Peyer's patch (tissue), 4 donors: ENCODE results near the gene CACNA2D3. TPM values are rescaled to one million over a fixed set of nuclear protein-coding genes. Genes with fewer than 3 reads are reported as not detected.

Experiments
- DNase-seq, 3 donors: peaks; one replicate each; pipeline ENCODE4 v3.0.0-alpha.2; 2017 to 2019
- H3K27ac ChIP-seq, 4 donors: fragments of 200-600 bp; sonication (generic); one replicate each; pipeline ENCODE4 v1.5.1; 2016 to 2019
- H3K27me3 ChIP-seq, 2 donors: fragments of 200-600 bp; sonication (generic); one replicate each; pipeline ENCODE4 v1.5.1; 2019
- H3K36me3 ChIP-seq, 3 donors: fragments of 200-600 bp; sonication (generic); one replicate each; pipeline ENCODE4 v1.5.1; 2016 to 2019
- H3K4me1 ChIP-seq, 4 donors: fragments of 200-600 bp; sonication (generic); one replicate each; pipeline ENCODE4 v1.5.1; 2016 to 2019
- H3K4me3 ChIP-seq, 4 donors: fragments of 200-600 bp; sonication (generic); 1 replicate in 3 of 4; 2 replicates in 1 of 4; pipeline ENCODE4 v1.5.1; 2016 to 2019; ENCODE audit warnings: mild to moderate bottlenecking in 1 of 4
- H3K9me3 ChIP-seq, 4 donors: fragments of 200-600 bp; sonication (generic); one replicate each; pipeline ENCODE4 v1.5.1; 2016 to 2019; ENCODE audit warnings: mild to moderate bottlenecking in 1 of 4
- CTCF ChIP-seq, 6 experiments: fragments of 450-650 bp in 4 of 6; fragments of 200-600 bp in 2 of 6; sonication (generic) in 1 of 6; IDR thresholded peaks; one replicate each; pipeline ENCODE4 v1.5.1; 2017 to 2019; ENCODE audit warnings: antibody characterized with exemption in 6 of 6, mild to moderate bottlenecking in 3 of 6, moderate library complexity in 1 of 6
- POLR2A ChIP-seq, 2 donors: fragments of 450-650 bp; IDR thresholded peaks; one replicate each; pipeline ENCODE4 v1.5.1; 2017; ENCODE audit warnings: antibody characterized with exemption in 2 of 2, mild to moderate bottlenecking in 2 of 2, moderate library complexity in 2 of 2
- total RNA-seq, 4 donors: library from RNA; depleted of rRNA; stranded (reverse); fragments of >200 nt; gene quantifications; one replicate each; pipeline ENCODE4 v1.1.0, GENCODE V29; 2016

The CACNA2D3 gene
- total RNA-seq, 4 donors from 2014 or later: 0.27 to 5.0 TPM; not detected in 2

GRCh38 chr3:54240309-54240708, 118.0 kb downstream of the CACNA2D3 start:
- no peaks in the 10 kb centered on the region for H3K9me3 ChIP-seq
- H3K27me3 ChIP-seq: no peaks in the 10 kb centered on the region
- H3K36me3 ChIP-seq: no peaks in the 10 kb centered on the region
- no peaks in the 10 kb centered on the region for H3K4me1 ChIP-seq
- H3K4me3 ChIP-seq: no peak overlapping the region
- no peak overlapping the region for H3K27ac ChIP-seq
- TF ChIP-seq CTCF (IDR thresholded peaks at IDR 0.05): no peak
- no peak for TF ChIP-seq POLR2A (IDR thresholded peaks at IDR 0.05)
- DNase-seq: no peak

- peak in 1 of 6 experiments; percentile 15 for TF ChIP-seq CTCF (IDR thresholded peaks at IDR 0.05)
- no peak for TF ChIP-seq POLR2A (IDR thresholded peaks at IDR 0.05)
- H3K9me3 ChIP-seq: no peaks in the 10 kb centered on the region
- H3K4me1 ChIP-seq: no peaks in the 10 kb centered on the region
- H3K4me3 ChIP-seq: peak overlapping the region in 2 of 4 donors; percentile 2 to 24
- no peaks in the 10 kb centered on the region for H3K36me3 ChIP-seq
- no peaks in the 10 kb centered on the region for H3K27me3 ChIP-seq
- H3K27ac ChIP-seq: no peak overlapping the region
- no peak for DNase-seq
Observed at GRCh38 chr3:54243056-54243931, 120.9 kb downstream of the CACNA2D3 start.

- no peaks in the 10 kb centered on the region for H3K4me1 ChIP-seq
- no peak overlapping the region for H3K27ac ChIP-seq
- no peaks in the 10 kb centered on the region for H3K36me3 ChIP-seq
- no peak overlapping the region for H3K4me3 ChIP-seq
- TF ChIP-seq POLR2A (IDR thresholded peaks at IDR 0.05) (no peak), CTCF (IDR thresholded peaks at IDR 0.05) (no peak)
- no peaks in the 10 kb centered on the region for H3K27me3 ChIP-seq
- no peak for DNase-seq
- no peaks in the 10 kb centered on the region for H3K9me3 ChIP-seq
Observed at GRCh38 chr3:54243960-54244682, 121.8 kb downstream of the CACNA2D3 start.

GRCh38 chr3:54251705-54252104, 129.4 kb downstream of the CACNA2D3 start:
- no peaks in the 10 kb centered on the region for H3K4me1 ChIP-seq
- DNase-seq: no peak
- H3K27me3 ChIP-seq: no peaks in the 10 kb centered on the region
- H3K9me3 ChIP-seq: no peaks in the 10 kb centered on the region
- no peaks in the 10 kb centered on the region for H3K36me3 ChIP-seq
- H3K4me3 ChIP-seq: no peak overlapping the region
- no peak for TF ChIP-seq POLR2A (IDR thresholded peaks at IDR 0.05)
- TF ChIP-seq CTCF (IDR thresholded peaks at IDR 0.05): no peak
- no peak overlapping the region for H3K27ac ChIP-seq

GRCh38 chr3:54257125-54257720, 134.9 kb downstream of the CACNA2D3 start:
- Histone ChIP-seq H3K27ac (no peak overlapping the region), H3K4me1 (no peaks in the 10 kb centered on the region), H3K9me3 (no peaks in the 10 kb centered on the region), H3K4me3 (no peak overlapping the region), H3K36me3 (no peaks in the 10 kb centered on the region), H3K27me3 (no peaks in the 10 kb centered on the region)
- no peak for DNase-seq
- TF ChIP-seq POLR2A (IDR thresholded peaks at IDR 0.05) (no peak), CTCF (IDR thresholded peaks at IDR 0.05) (no peak)
